Fibroblast of mammary gland (primary cell): ENCODE measurements around the gene TBC1D10A.

Experiments
- DNase-seq: peaks from one replicate; pipeline ENCODE4 v3.0.0-alpha.2; 2010; ENCODE audit warnings: low read depth
- H3K4me3 ChIP-seq: 2 replicates; pipeline ENCODE4 v1.5.1; 2011; ENCODE audit warnings: low read depth, mild to moderate bottlenecking, low read length, moderate library complexity; ENCODE audit not compliant: control insufficient read depth
- TF ChIP-seq, protein P1 (sequence below): conservative IDR thresholded peaks from 2 replicates; pipeline ENCODE4 v1.5.1; 2011; ENCODE audit warnings: low read depth, low read length, inconsistent platforms; ENCODE audit not compliant: control insufficient read depth, insufficient read depth

Gene TBC1D10A

DNA sequence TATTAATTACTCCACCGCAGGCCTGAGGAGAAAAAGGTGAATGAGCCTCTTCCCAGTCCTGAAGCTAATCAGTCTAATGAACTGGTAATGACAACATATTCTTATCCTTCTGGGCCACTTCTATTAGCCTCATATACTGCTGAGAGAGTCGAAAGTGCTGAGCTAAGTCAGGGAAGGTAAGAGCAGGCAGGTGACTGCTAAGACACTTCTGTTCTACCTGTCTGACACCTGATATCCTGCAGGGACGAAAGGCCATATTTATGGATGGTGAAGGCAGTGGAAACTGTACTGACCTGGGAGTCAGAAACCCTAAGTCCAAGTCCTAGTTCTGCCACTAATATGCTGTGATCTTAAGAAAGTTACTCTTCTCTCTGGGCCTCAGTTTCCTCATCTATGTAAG is 3.5 kb downstream of the TBC1D10A start:
- no peak for DNase-seq
- no peak overlapping the region for H3K4me3 ChIP-seq
- TF ChIP-seq, protein P1, sequence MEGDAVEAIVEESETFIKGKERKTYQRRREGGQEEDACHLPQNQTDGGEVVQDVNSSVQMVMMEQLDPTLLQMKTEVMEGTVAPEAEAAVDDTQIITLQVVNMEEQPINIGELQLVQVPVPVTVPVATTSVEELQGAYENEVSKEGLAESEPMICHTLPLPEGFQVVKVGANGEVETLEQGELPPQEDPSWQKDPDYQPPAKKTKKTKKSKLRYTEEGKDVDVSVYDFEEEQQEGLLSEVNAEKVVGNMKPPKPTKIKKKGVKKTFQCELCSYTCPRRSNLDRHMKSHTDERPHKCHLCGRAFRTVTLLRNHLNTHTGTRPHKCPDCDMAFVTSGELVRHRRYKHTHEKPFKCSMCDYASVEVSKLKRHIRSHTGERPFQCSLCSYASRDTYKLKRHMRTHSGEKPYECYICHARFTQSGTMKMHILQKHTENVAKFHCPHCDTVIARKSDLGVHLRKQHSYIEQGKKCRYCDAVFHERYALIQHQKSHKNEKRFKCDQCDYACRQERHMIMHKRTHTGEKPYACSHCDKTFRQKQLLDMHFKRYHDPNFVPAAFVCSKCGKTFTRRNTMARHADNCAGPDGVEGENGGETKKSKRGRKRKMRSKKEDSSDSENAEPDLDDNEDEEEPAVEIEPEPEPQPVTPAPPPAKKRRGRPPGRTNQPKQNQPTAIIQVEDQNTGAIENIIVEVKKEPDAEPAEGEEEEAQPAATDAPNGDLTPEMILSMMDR: no peak

DNA sequence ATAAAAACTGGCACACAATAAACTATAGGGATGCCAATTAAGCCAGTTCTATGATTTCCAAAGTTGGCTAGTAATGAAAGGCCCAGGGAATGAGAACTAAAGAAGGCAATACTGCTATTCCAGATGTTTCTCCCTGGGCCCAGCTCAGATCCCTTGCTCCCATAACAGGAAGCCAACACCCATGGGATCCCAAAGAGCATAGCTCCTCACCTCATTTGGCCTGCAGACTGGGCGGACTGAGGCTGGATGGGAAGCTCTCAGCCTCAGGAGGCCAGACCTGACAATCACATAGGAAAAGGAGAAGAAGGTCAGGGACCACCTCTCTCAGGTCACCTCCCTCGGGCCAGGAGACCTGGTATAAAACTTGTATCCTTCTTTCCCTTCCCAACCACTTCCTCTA is 5.3 kb downstream of the TBC1D10A start:
- TF ChIP-seq, protein P1: no peak
- no peak overlapping the region for H3K4me3 ChIP-seq
- DNase-seq: no peak

DNA sequence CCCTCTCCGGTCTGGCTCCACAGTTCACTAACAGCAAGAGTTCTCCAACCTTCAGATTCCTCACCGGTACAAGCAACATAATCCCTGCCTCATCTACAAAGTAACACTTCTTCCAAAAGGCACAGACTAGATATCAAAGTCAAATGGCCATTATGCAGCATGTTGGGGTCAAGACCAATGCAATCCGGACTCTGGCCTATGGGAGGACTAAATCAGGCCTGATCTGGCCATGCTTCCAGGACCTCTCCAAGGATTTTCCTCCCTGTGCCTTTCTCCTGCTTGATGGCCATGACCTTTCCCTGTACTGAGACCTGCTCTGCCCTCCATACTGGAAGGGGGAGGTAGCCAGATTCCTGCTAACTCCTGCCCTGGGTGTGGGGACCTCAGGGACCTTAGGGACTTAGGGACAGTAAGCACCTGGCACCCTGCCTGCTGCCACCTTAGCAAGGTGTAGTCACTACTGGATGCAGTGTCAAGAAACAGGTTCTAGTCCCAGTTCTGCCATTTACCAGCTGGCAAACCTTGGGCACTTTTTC is 6.7 kb downstream of the TBC1D10A start:
- TF ChIP-seq, protein P1: no peak
- DNase-seq: no peak

DNA sequence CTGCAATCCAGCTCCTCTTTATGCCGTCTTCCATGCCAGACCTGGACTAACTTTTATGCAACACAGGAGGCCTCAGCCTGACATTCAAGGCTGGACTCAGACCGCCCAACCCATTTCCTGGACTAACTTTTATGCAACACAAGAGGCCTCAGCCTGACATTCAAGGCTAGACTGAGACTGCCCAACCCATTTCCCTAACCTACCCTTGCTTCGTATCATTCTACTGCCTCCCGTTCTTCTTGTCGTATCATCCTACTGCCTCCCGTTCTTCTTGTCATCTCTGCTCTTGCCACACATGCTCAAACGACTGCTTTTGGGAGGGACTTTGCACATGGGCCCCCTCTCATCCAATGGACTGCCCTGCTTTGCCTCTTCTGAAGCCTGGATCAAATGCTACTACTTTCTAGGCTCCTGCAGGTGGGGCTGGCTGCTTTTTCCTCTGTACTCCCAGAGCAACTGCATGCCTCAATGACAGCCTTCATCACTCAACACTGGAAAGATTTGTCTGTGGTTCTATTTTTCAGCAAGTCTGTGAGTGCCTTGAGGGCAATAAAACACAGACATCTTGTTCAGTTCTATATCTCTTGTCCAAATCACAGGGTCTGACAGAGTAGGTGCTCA is 7.8 kb downstream of the TBC1D10A start:
- H3K4me3 ChIP-seq: no peak overlapping the region
- TF ChIP-seq, protein P1: no peak
- DNase-seq: no peak

More for the DNA sequence above, 6.7 kb downstream of the TBC1D10A start:
- H3K4me3 ChIP-seq: no peak overlapping the region

DNA sequence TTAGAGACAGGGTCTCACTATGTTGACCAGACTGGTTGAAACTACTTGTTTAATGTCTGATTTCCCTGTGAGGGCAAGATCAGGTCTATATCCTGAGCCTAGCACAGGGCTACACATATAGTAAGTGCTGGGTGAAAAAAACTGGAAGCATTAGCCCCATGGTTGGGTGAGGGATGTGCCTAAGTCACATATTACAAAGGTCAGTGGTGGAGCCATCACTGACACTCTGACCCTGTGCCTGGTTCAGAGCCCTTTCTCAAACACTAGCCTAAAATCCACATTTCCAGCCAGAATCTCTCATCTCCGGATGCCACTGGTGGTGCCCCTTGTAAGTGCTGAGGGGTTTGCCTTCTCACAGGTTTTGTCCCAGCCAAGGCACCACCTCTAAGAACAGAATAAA is 9.0 kb downstream of the TBC1D10A start:
- DNase-seq: no peak
- no peak overlapping the region for H3K4me3 ChIP-seq
- TF ChIP-seq, protein P1: no peak

DNA sequence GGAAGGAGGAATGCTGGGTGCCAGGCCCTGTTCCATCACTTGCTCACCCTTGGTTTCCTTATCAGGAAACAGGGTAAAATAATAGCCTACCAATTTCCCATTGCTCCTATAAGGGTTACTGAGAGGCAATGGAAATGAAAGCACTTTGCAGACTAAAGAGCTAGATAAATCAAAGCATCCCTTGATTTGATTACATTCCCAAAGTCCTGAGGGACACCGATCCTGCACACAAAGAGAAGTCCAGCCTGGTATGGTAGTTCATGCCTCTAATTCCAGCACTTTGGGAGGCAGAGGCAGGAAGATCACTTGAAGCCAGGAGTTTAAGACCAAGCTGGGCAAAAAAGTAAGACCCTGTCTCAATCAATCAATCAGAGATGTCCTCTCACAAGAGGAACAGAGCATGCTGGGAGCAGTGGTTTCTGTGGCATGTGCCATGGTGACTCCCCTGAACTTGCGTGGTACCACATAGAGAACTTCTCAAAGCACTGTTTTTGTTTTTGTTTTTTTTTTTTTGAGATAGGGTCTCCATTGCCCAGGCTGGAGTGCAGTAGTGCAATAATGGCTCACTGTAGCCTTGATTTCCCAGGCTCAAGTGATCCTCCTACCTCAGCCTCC is 10.7 kb downstream of the TBC1D10A start:
- TF ChIP-seq, protein P1: no peak
- no peak overlapping the region for H3K4me3 ChIP-seq
- no peak for DNase-seq
